Measurements from ENCODE around the gene KDM4B.

- no peak for TF ChIP-seq CTCF (IDR thresholded peaks at IDR 0.05; ENCODE audit: control extremely low read depth in 1 of 3, insufficient read depth in 1 of 3, low read depth in 1 of 3, low read length in 3 of 3)
- TF ChIP-seq SIX5 (IDR thresholded peaks at IDR 0.05; ENCODE audit: low read depth, low read length): no peak
- no peak for TF ChIP-seq KDM1A (IDR thresholded peaks at IDR 0.05; ENCODE audit: borderline replicate concordance, low read length)
- TF ChIP-seq SP1 (IDR thresholded peaks at IDR 0.05; ENCODE audit: low read depth, low read length): no peak
- no peak for TF ChIP-seq TAF1 (IDR thresholded peaks at IDR 0.05; ENCODE audit: low read depth, low read length)
- no peak for TF ChIP-seq EP300 (IDR thresholded peaks at IDR 0.05; ENCODE audit: borderline replicate concordance in 1 of 2, low read depth in 2 of 2, low read length in 2 of 2)
- TF ChIP-seq CHD2 (IDR thresholded peaks at IDR 0.05; ENCODE audit: low read length): no peak
- no peak for TF ChIP-seq EZH2 (IDR thresholded peaks at IDR 0.05; ENCODE audit: low read depth, low read length, severe bottlenecking)
Observed at GRCh38 chr19:5058521-5059212, 89.8 kb downstream of the KDM4B start.
